Osteoblast (primary cell): ENCODE data around the gene BCKDHA. TPM values are rescaled to one million over a fixed set of nuclear protein-coding genes. Genes with fewer than 3 reads are reported as not detected.

ENCODE experiments used
- DNase-seq: peaks from one replicate; pipeline ENCODE4 v3.0.0; 2011; ENCODE audit warnings: low spot score, mixed read lengths; ENCODE audit not compliant: insufficient read length; ENCODE audit errors: missing footprints
- H2AFZ ChIP-seq: 2 replicates; pipeline ENCODE4 v1.6.0; 2011; ENCODE audit warnings: mild to moderate bottlenecking, low read length
- H3K27ac ChIP-seq: 2 replicates; pipeline ENCODE4 v1.5.1; 2011; ENCODE audit warnings: mild to moderate bottlenecking, low read depth, low read length, moderate library complexity
- H3K27me3 ChIP-seq: 2 replicates; pipeline ENCODE4 v1.6.0; 2012; ENCODE audit warnings: mild to moderate bottlenecking, control low read depth, inconsistent platforms, low read length, moderate library complexity; ENCODE audit not compliant: insufficient read depth
- H3K36me3 ChIP-seq: 2 replicates; pipeline ENCODE4 v1.5.1; 2011; ENCODE audit warnings: mild to moderate bottlenecking, low read length, control low read depth, moderate library complexity; ENCODE audit not compliant: insufficient read depth
- H3K4me1 ChIP-seq: 2 replicates; pipeline ENCODE4 v1.5.1; 2011; ENCODE audit warnings: mild to moderate bottlenecking, low read length, control low read depth, moderate library complexity; ENCODE audit not compliant: insufficient read depth
- H3K4me2 ChIP-seq: 2 replicates; pipeline ENCODE4 v1.6.0; 2011; ENCODE audit warnings: mild to moderate bottlenecking, low read length; ENCODE audit not compliant: insufficient read depth
- H3K4me3 ChIP-seq: fragments of 200-600 bp; sonication (generic); 3 replicates; pipeline ENCODE4 v1.5.1; 2012; ENCODE audit warnings: mild to moderate bottlenecking, low read length, inconsistent platforms; ENCODE audit not compliant: insufficient read depth
- H3K79me2 ChIP-seq: 2 replicates; pipeline ENCODE4 v1.6.0; 2012; ENCODE audit warnings: mild to moderate bottlenecking, low read length, control low read depth, inconsistent platforms; ENCODE audit not compliant: insufficient read depth
- H3K9me3 ChIP-seq: 2 replicates; pipeline ENCODE4 v1.5.1; 2011; ENCODE audit warnings: low read depth, low read length, control low read depth
- H4K20me1 ChIP-seq: 2 replicates; pipeline ENCODE4 v1.6.0; 2012; ENCODE audit warnings: mild to moderate bottlenecking, low read length, control low read depth; ENCODE audit not compliant: insufficient read depth
- CTCF ChIP-seq: IDR thresholded peaks from 2 replicates; pipeline ENCODE4 v1.5.1; 2011; ENCODE audit warnings: mild to moderate bottlenecking, low read depth, low read length, moderate library complexity; ENCODE audit errors: extremely low read depth
- total RNA-seq: library from RNA; depleted of rRNA; stranded (reverse); fragments of >200 nt; gene quantifications from 2 replicates; pipeline ENCODE4 v1.2.3, GENCODE V29; 2012

BCKDHA gene
- 33.9 and 37.3 TPM in 2 replicates for total RNA-seq

- peak within 1 kb of the TSS; percentile 99 for H3K4me3 ChIP-seq
- H3K79me2 ChIP-seq, result peaks cover 20% of the 10 kb centered on the region
- peak; percentile 99 for DNase-seq
- no peaks in the 10 kb centered on the region for H3K9me3 ChIP-seq
- H3K27me3 ChIP-seq, result no peaks in the 10 kb centered on the region
- no peak for TF ChIP-seq CTCF
- H3K4me1 ChIP-seq, result peaks cover 18% of the 10 kb centered on the region
- no peaks in the 10 kb centered on the region for H3K36me3 ChIP-seq
- peak within 1 kb of the TSS; percentile 100 for H3K27ac ChIP-seq
- H2AFZ ChIP-seq, result peak within 1 kb of the TSS; percentile 91
- no peaks in the 10 kb centered on the region for H4K20me1 ChIP-seq
- H3K4me2 ChIP-seq, result peak within 1 kb of the TSS; percentile 98
Observed at GRCh38 chr19:41397086-41398049, at the start of gene BCKDHA, which contains the start of gene EXOSC5. TSS of gene BCKDHA (plus strand) at chr19:41397818. CDS start at chr19:41397828, 10 bp downstream. TSS of gene EXOSC5 (minus strand) at chr19:41397359. CDS start at chr19:41397328, 31 bp downstream.

- Histone ChIP-seq H3K27me3 (no peaks in the 10 kb centered on the region), H3K27ac (peak overlapping the region; percentile 29), H4K20me1 (peaks cover 35% of the 10 kb centered on the region), H3K79me2 (peaks cover 62% of the 10 kb centered on the region), H3K4me2 (peak overlapping the region; percentile 84), H3K36me3 (peaks cover 19% of the 10 kb centered on the region), H3K4me3 (peak overlapping the region; percentile 93), H2AFZ (peak overlapping the region; percentile 2), H3K9me3 (no peaks in the 10 kb centered on the region), H3K4me1 (peaks cover 11% of the 10 kb centered on the region)
- DNase-seq, result peak; percentile 89
- no peak for TF ChIP-seq CTCF
Observed at GRCh38 chr19:41350735-41351338, 46.8 kb upstream of the BCKDHA start.

- H3K9me3 ChIP-seq, result no peaks in the 10 kb centered on the region
- peak overlapping the region; percentile 93 for H3K4me3 ChIP-seq
- peaks cover 11% of the 10 kb centered on the region for H3K4me1 ChIP-seq
- peaks cover 57% of the 10 kb centered on the region for H3K79me2 ChIP-seq
- DNase-seq, result peak; percentile 97
- peak overlapping the region; percentile 29 for H3K27ac ChIP-seq
- peak overlapping the region; percentile 84 for H3K4me2 ChIP-seq
- H3K27me3 ChIP-seq, result no peaks in the 10 kb centered on the region
- peaks cover 12% of the 10 kb centered on the region for H3K36me3 ChIP-seq
- peak overlapping the region; percentile 28 for H2AFZ ChIP-seq
- H4K20me1 ChIP-seq, result peaks cover 35% of the 10 kb centered on the region
- no peak for TF ChIP-seq CTCF
Observed at GRCh38 chr19:41351339-41352245, 46.0 kb upstream of the BCKDHA start.
